CD4-positive, alpha-beta T cell treated with Interferon alpha-2 for 1 hour (primary cell): ENCODE results near the gene KCNT1.

ENCODE experiments used
- DNase-seq, 2 donors: peaks; one replicate each; pipeline ENCODE4 v3.0.0-alpha.2; 2020 to 2022

Gene KCNT1

GRCh38 chr9:135673941-135674340 is 28.0 kb upstream of the KCNT1 start:
- no peak for DNase-seq

GRCh38 chr9:135674977-135675376 is 27.0 kb upstream of the KCNT1 start:
- DNase-seq: no peak

GRCh38 chr9:135676891-135677290 is 25.1 kb upstream of the KCNT1 start:
- no peak for DNase-seq

GRCh38 chr9:135677641-135678168 is 24.3 kb upstream of the KCNT1 start:
- DNase-seq: no peak

- DNase-seq: no peak
These were observed 23.6 kb upstream of the KCNT1 start for GRCh38 chr9:135678236-135679017.

- no peak for DNase-seq
These were observed 21.9 kb upstream of the KCNT1 start for GRCh38 chr9:135680056-135680455.

GRCh38 chr9:135681161-135681560 is 20.8 kb upstream of the KCNT1 start:
- no peak for DNase-seq

- DNase-seq: no peak
These were observed 18.5 kb upstream of the KCNT1 start for GRCh38 chr9:135683401-135684034.

- DNase-seq: no peak
These were observed 17.3 kb upstream of the KCNT1 start for GRCh38 chr9:135684691-135685090.

- DNase-seq: no peak
These were observed 14.8 kb upstream of the KCNT1 start for GRCh38 chr9:135687216-135687615.

- no peak for DNase-seq
These were observed 13.0 kb upstream of the KCNT1 start for GRCh38 chr9:135689011-135689410.

- no peak for DNase-seq
These were observed 11.0 kb upstream of the KCNT1 start for GRCh38 chr9:135690836-135691570.

GRCh38 chr9:135692410-135692809 is 9.6 kb upstream of the KCNT1 start:
- no peak for DNase-seq

- DNase-seq: no peak
These were observed 8.7 kb upstream of the KCNT1 start for GRCh38 chr9:135693265-135693664.

- DNase-seq: no peak
These were observed 8.2 kb upstream of the KCNT1 start for GRCh38 chr9:135693771-135694170.

- DNase-seq: no peak
These were observed 7.6 kb upstream of the KCNT1 start for GRCh38 chr9:135694414-135694813.

- no peak for DNase-seq
These were observed 6.9 kb upstream of the KCNT1 start for GRCh38 chr9:135695036-135695435.

GRCh38 chr9:135695642-135696041 is 6.3 kb upstream of the KCNT1 start:
- DNase-seq: no peak

- DNase-seq: no peak
These were observed 5.5 kb upstream of the KCNT1 start for GRCh38 chr9:135696446-135696845.

- DNase-seq: no peak
These were observed 4.8 kb upstream of the KCNT1 start for GRCh38 chr9:135697226-135697625.

- no peak for DNase-seq
These were observed 3.7 kb upstream of the KCNT1 start for GRCh38 chr9:135698236-135698635.

- DNase-seq: no peak
These were observed 3.2 kb upstream of the KCNT1 start for GRCh38 chr9:135698767-135699166.

GRCh38 chr9:135699440-135699839 is 2.5 kb upstream of the KCNT1 start, which contains the start of gene SOHLH1:
SOHLH1 (minus strand) TSS chr9:135699481; CDS start chr9:135699467, 14 bp downstream.
- no peak for DNase-seq

GRCh38 chr9:135700525-135700924 is 1.5 kb upstream of the KCNT1 start:
- no peak for DNase-seq
